Activated T-cell treated with anti-CD3 and anti-CD28 coated beads, Interleukin-2, amount 50 U/mL, for 48 hours (primary cell): ENCODE results near the gene SLCO1B1.

ENCODE experiments used
- DNase-seq, 2 experiments: peaks; one replicate each; pipeline ENCODE4 v3.0.0-alpha.2; 2020

SLCO1B1 gene

DNA sequence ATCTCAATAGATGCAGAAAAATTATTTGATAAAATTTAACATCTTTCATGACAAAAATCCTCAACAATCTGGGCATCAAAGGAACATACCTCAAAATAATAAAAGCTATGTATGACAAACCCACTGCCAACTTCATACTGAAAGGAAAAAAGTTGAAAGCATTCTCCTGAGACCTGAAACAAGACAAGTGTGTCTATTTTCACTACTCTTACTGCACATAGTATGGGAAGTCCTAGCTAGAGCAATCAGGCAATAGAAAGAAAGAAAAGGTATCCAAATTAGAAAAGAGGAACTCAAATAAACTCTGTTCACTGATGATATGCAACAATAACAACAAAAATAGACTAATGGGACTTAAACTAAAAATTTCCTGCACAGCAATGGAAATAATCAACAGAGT lies 90.1 kb downstream of the SLCO1B1 start:
- no peak for DNase-seq

DNA sequence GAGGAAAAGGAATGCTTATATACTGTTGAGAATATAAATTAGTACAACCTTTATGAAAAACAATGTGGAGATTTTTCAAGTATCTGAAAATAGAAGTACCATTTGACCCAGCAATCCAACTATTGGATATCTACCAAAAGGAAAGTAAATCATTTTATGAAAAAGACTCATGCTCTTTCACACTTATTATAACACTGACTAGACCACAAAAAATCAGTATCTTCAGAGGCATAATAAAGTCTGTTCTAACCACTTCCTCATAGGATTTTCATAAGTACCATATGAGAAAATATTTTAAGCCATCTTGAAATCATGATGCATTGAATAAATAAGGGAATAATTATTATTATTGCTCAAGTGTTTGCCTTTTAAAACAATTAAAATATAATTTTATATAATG lies 90.8 kb downstream of the SLCO1B1 start:
- DNase-seq: no peak

DNA sequence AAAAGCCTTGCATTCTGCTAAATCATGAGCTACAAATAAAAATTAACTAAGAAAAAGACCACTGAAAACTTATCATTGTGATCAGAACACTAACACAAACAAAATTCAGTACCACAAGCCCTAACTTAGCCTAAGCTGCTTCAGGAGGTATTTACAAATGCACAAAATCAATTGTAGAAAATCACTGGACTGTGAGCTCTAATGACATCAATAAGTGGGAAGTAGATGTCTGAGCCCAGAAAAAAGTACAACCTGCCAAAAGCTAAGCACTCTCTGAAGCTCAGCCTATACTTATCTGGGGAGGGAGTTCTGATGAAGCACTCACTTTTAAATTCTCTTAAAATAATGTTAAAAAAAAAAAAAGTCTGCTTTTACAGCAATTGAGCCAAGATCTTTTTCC lies 92.9 kb downstream of the SLCO1B1 start:
- DNase-seq: no peak

DNA sequence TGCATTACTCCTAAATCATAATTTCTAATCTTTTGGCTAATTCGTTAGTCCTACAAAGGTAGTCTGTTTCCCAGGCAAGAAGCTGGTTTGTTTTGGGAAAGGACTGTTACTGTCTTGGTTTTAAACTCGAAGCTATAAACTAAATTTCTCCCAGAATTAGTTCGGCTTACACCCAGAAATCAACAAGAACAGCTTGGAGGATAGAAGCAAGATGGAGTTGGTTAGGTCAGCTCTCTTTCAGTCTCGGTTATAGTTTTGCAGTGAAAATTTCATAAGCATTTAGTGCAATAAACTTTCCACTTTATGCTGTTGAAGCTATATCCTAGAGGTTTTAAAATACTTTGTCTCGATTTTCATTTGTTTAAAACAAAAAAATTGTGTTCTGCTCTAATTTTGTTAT lies 103.4 kb downstream of the SLCO1B1 start:
- no peak for DNase-seq

DNA sequence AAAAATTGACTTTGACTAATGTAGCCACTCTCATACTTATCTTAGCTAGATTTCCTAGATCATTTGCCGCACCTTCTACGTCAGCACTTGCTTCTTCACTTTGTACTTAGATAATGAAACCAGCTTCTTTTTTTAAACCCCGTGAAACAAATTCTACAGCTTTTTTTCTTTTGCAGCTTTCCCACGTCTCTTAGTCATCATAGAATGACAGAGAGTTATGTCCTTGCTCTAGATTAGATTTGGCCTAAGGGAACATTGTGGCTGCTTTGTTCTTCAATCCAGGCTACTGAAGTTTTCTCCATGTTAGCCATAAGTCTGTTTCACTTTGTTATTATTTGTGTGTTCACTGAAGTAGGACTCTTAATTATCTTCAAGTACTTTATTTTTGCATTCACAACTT lies 108.9 kb downstream of the SLCO1B1 start:
- DNase-seq: no peak

DNA sequence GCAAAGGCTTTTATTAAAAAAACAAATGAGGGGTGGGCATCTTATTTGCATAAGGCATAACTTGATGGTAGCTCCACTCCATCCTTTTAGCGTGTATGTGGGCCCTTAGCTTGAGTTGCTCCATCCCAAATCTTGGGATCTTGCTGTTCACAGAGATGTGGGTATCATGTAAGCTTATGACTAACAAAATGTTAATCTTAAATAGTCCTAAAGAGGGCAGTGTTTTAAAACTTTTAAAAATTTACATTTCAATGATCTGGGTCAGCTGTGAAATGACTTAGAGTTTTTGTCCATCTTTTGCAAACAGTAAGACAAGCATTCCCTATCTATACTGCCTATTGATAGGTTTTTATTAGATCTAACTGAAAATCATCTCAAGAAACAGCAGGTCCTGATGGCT lies 117.7 kb downstream of the SLCO1B1 start:
- DNase-seq: no peak

DNA sequence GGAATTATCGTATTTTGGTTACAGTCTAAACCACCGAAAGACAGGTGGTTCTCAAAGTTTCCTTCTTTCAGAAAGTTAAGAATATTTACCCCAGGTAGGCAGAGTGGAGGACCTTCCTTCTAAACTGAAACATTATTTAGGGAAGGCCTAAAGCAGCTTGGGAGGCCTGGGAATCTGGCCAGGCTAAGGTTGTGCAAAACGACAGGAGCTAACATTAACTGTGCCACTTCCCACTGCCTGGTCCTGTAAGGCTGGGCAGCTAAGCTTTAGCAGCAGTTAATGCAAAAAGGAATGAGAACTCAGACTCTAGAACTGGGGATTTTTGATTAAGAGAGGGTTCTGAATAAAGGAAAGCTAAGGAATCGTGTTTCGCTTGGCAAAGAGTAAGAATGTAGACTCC lies 121.1 kb downstream of the SLCO1B1 start:
- DNase-seq: no peak

DNA sequence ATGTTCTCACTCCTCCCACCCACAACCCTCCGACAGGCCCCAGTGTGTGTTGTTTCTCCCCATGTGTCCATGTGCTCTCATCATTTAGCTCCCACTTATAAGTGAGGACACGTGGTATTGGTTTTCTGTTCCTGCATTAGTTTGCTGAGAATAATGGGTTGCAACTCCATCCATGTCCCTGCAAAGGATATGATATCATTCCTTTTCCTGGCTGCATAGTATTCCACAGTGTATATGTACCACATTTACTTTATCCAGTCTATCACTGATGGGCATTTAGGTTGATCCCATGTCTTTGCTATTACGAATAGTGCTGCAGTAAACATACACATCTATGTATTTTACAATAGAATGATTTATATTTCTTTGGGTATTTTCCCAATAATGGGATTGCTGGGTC lies 126.2 kb downstream of the SLCO1B1 start:
- DNase-seq: no peak

DNA sequence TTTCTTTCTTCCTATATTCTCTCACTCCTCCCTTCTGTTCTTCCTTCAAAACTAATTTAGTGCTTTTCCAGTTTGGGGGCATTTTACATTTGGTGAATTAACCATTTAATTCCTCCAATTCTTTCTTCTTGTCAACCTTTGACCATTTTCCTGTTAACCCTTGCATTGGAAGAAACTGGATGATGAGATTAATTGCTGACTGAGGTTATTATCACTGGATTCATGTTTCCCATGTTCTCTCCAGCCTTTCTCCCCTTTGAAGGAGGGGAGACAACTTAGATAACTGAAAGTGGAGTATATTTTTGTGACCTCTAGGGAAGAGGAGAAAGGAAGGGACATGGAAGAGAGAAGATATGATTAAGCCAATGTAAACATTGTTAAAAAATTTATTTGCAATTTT lies 133.2 kb downstream of the SLCO1B1 start:
- DNase-seq: no peak

DNA sequence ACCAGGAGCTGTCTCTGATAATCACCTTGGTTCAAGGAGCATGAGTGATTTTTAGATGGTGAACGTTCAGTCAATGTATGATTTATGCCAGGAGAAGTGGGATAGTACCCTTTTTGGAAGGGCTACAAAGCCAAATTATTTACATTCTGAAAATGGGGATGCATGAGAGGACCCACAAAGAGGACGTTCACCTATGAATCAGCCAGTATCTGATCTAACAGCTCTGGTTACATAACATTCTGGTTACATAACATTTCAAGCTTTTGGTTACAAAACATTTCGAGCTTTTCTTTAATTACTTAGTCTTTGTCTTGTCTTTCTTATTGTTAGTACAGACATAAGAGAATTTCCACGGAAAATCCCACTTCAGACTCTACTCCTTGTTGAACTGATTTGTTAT lies 134.9 kb downstream of the SLCO1B1 start:
- DNase-seq: no peak

DNA sequence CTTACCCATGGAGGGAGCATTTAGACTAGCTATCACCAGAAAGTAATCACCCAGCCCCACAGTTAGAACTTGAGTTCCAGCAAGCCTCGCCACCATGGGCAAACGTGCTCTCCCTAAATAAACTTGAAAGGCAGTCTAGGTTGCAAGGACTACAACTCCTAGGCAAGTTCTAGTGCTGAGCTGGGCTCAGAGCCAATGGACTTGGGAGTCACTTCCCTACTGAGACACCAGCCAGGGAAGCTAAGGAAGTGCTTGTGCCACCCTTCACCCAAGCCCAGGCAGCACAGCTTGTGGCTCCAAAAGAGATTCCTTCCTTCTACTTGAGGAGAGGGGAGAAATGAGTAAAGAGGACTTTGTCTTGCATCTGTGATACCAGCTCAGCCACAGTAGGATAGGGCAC lies 145.8 kb downstream of the SLCO1B1 start:
- no peak for DNase-seq
